Epithelial cell of esophagus (primary cell): ENCODE data around the gene CEP170B.
A peak's percentile ranks its signal among the peaks of the same experiment; 100 is the strongest.
"Not testable (repeated sequence)": the region's sequence is repeated elsewhere in the genome, so short reads cannot be mapped to it uniquely, and the experiment has no call there.

ENCODE experiments used
- DNase-seq: peaks from one replicate; pipeline ENCODE4 v3.0.0; 2010; ENCODE audit warnings: low read depth
- H3K4me3 ChIP-seq: 2 replicates; pipeline ENCODE4 v1.5.1; 2011; ENCODE audit warnings: mild to moderate bottlenecking, low read length, control low read depth
- TF ChIP-seq, protein P1 (sequence below): IDR thresholded peaks from 2 replicates; pipeline ENCODE4 v1.5.1; 2011; ENCODE audit warnings: low read depth, mild to moderate bottlenecking, low read length, control low read depth, inconsistent platforms; ENCODE audit not compliant: insufficient read depth; ENCODE audit errors: missing control alignments

Gene CEP170B

GRCh38 chr14:104856869-104857860, 7.9 kb upstream of the CEP170B start:
- TF ChIP-seq, protein P1, sequence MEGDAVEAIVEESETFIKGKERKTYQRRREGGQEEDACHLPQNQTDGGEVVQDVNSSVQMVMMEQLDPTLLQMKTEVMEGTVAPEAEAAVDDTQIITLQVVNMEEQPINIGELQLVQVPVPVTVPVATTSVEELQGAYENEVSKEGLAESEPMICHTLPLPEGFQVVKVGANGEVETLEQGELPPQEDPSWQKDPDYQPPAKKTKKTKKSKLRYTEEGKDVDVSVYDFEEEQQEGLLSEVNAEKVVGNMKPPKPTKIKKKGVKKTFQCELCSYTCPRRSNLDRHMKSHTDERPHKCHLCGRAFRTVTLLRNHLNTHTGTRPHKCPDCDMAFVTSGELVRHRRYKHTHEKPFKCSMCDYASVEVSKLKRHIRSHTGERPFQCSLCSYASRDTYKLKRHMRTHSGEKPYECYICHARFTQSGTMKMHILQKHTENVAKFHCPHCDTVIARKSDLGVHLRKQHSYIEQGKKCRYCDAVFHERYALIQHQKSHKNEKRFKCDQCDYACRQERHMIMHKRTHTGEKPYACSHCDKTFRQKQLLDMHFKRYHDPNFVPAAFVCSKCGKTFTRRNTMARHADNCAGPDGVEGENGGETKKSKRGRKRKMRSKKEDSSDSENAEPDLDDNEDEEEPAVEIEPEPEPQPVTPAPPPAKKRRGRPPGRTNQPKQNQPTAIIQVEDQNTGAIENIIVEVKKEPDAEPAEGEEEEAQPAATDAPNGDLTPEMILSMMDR = no peak
- H3K4me3 ChIP-seq = no peak overlapping the region
- DNase-seq = no peak

DNA sequence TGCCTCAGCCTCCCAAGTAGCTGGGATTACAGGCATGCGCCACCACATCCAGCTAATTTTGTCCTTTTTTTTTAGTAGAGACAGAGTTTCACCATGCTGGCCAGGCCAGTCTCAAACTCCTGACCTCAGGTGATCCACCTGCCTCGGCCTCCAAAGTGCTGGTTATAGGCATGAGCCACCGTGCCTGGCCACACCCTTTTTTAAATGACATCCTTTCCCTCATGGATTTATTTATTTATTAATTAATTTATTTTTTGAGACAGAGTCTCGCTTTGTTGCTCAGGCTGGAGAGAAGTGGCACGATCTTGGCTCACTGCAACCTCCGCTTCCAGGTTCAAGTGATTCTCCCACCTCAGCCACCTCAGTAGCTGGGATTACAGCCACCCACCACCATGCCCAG, 7.1 kb upstream of the CEP170B start:
- H3K4me3 ChIP-seq, DNase-seq: not testable (repeated sequence)

DNA sequence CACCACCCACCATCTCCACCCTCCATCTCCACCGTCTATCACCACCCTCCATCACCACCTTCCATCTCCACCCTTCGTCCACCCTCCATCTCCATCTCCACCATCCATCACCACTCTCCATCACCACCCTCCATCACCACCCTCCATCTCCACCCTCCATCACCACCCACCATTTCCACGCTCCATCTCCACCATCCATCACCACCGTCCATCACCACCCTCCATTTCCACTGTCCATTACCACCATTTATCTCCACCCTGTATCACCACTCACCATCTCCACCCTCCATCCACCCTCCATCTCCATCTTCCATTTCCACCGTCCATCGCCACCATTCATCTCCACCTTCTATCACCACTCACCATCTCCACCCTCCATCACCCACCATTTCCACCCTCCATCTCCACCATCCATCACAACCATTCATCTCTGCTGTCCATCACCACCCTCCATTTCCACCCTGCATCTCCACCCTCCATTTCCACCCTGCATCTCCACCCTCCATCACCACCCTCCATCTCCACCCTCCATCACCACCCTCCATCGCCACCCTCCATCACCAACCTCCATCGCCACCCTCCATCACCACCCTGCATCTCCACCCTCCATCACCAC, 6.1 kb upstream of the CEP170B start:
- H3K4me3 ChIP-seq = no peak overlapping the region
- DNase-seq = no peak
- TF ChIP-seq, protein P1 = no peak

DNA sequence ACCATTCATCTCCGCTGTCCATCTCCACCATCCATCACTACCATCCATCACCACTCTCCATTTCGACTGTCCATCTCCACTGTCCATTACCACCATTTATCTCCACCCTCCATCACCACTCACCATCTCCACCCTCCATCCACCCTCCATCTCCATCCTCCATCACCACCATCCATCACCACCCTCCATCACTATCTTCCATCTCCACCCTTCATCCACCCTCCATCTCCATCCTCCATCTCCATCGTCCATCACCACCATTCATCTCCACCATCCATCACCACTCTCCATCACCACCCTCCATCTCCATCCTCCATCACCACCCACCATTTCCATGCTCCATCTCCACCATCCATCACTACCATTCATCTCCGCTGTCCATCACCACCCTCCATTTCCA, 5.2 kb upstream of the CEP170B start:
- TF ChIP-seq, protein P1 = no peak
- DNase-seq = no peak
- no peak overlapping the region for H3K4me3 ChIP-seq

DNA sequence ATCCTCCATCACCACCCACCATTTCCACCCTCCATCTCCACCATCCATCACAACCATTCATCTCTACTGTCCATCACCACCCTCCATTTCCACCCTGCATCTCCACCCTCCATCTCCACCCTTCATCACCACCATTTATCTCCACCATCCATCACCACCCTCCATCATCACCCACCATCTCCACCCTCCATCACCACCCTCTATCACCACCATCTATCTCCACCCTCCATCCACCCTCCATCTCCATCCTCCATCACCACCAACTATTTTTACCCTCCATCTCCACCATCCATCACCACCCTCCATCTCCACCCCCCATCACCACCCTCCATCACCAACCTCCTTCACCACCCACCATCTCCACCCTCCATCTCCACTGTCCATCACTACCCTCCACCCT, 4.7 kb upstream of the CEP170B start:
- DNase-seq = no peak
- H3K4me3 ChIP-seq = no peak overlapping the region
- TF ChIP-seq, protein P1 = no peak

DNA sequence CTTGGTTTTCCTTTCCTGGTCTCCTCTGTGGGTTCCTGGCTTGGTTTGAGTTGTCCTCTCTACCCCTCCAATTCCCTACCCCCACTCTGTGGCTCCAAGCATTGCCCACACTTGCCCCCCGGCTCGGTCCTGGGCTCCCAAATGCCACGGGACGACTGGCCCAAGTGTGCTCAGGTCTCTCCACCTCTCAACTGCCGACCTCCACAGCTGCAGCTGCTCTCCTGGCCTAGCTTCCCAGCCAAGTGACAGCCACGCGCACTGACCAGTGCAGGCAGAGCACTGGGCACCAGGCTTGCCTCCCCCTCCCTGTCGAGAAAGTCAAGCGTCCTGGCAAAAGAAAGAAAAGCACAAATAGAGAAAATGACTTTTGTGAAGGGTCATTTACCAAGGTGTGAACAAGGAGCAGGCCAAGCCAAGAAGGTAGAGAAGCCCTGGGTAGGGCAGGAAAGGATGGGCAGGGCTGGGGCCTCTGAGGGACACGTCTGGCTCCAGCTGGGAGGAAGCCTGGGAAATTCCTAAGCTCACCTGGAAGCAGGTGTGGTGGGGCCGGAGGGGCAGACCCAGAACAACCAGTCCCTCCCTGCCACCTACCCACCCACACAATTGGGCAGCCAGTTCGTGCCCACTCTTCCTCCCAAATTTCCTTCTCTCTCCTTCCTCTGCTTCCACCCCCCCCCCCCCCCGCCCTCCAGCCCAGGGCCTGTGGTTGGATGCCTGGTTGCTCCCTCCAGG, 1.8 kb upstream of the CEP170B start:
- no peak for DNase-seq
- peak overlapping the region; percentile 83 for H3K4me3 ChIP-seq

More for the DNA sequence above, 1.8 kb upstream of the CEP170B start:
- TF ChIP-seq, protein P1 = no peak
